HG03354 (cell line): ENCODE data around the gene LIMK1.
A peak's percentile ranks its signal among the peaks of the same experiment; 100 is the strongest.

Experiments
- ATAC-seq: cut with Tn5 transposase; IDR thresholded peaks from one replicate; pipeline ENCODE4 v1.9.1; 2021; ENCODE audit warnings: mild to moderate bottlenecking; ENCODE audit not compliant: unreplicated experiment, poor library complexity, severe bottlenecking

LIMK1 gene

GRCh38 chr7:74078461-74078860, 5.1 kb upstream of the LIMK1 start:
- ATAC-seq: no peak

GRCh38 chr7:74082770-74083116, 861 bp upstream of the LIMK1 start:
- no peak for ATAC-seq

GRCh38 chr7:74083928-74084721, 521 bp downstream of the LIMK1 start:
- ATAC-seq: peak; percentile 59

GRCh38 chr7:74084722-74085578, 1.3 kb downstream of the LIMK1 start:
- no peak for ATAC-seq

- no peak for ATAC-seq
Measured at GRCh38 chr7:74087791-74088453, 4.3 kb downstream of the LIMK1 start.

GRCh38 chr7:74092321-74092963, 8.8 kb downstream of the LIMK1 start:
- no peak for ATAC-seq

- peak; percentile 68 for ATAC-seq
Measured at GRCh38 chr7:74092964-74093471, 9.4 kb downstream of the LIMK1 start.

GRCh38 chr7:74093671-74094223, 10.1 kb downstream of the LIMK1 start:
- peak; percentile 17 for ATAC-seq

- ATAC-seq: peak; percentile 55
Measured at GRCh38 chr7:74094224-74095101, 10.9 kb downstream of the LIMK1 start.

- ATAC-seq: no peak
Measured at GRCh38 chr7:74095135-74095534, 11.5 kb downstream of the LIMK1 start.

GRCh38 chr7:74097937-74098614, 14.5 kb downstream of the LIMK1 start:
- no peak for ATAC-seq

GRCh38 chr7:74099031-74099430, 15.4 kb downstream of the LIMK1 start:
- ATAC-seq: no peak

GRCh38 chr7:74101061-74101681, 17.6 kb downstream of the LIMK1 start:
- ATAC-seq: peak; percentile 89

- ATAC-seq: no peak
Measured at GRCh38 chr7:74103219-74103772, 19.7 kb downstream of the LIMK1 start.

- ATAC-seq: no peak
Measured at GRCh38 chr7:74104702-74105101, 21.1 kb downstream of the LIMK1 start.

GRCh38 chr7:74105992-74106391, 22.4 kb downstream of the LIMK1 start:
- ATAC-seq: no peak

- no peak for ATAC-seq
Measured at GRCh38 chr7:74106846-74107245, 23.2 kb downstream of the LIMK1 start.
